PC-9 (cell line): ENCODE measurements around the gene SLC7A5. TPM values are rescaled to one million over a fixed set of nuclear protein-coding genes. Genes with fewer than 3 reads are reported as not detected.
"Not testable (repeated sequence)": the region's sequence is repeated elsewhere in the genome, so short reads cannot be mapped to it uniquely, and the experiment has no call there.

Source experiments
- BruUV-seq: library from RNA; stranded (reverse); fragments of 400-500 nt; replicated peaks from 2 replicates; lab custom pipeline; 2021; lab: Mats Ljungman, UMichigan
- CTCF ChIA-PET: fragments of 300-600 bp; sonication (Branson Sonifier 250); formaldehyde crosslinking; loops from one replicate; lab custom pipeline; 2022; ENCODE audit warnings: antibody characterized with exemption; lab: Charles Lee
- POLR2A ChIA-PET: fragments of 300-600 bp; sonication (Branson Sonifier 250); formaldehyde crosslinking; loops from one replicate; lab custom pipeline; 2022; ENCODE audit warnings: antibody characterized with exemption; ENCODE audit not compliant: unreplicated experiment; lab: Charles Lee
- DNase-seq, 2 experiments: peaks; one replicate each; pipeline versions ENCODE4 v3.0.0 to v3.0.0-alpha.2; 2015 to 2022; ENCODE audit warnings: mixed read lengths in 1 of 2
- H2AFZ ChIP-seq: fragments of 200-600 bp; sonication (generic); 2 replicates; pipeline ENCODE4 v1.8.1; 2017; ENCODE audit warnings: antibody characterized with exemption
- H3F3A ChIP-seq: fragments of 200-600 bp; sonication (generic); 2 replicates; pipeline ENCODE4 v1.8.1; 2017; ENCODE audit warnings: antibody characterized with exemption, mild to moderate bottlenecking, low read depth; ENCODE audit not compliant: insufficient read depth
- H3K27ac ChIP-seq: fragments of 200-600 bp; sonication (generic); 2 replicates; pipeline ENCODE4 v1.6.1; 2016; ENCODE audit warnings: mixed run types
- H3K27me3 ChIP-seq: fragments of 200-600 bp; sonication (generic); 2 replicates; pipeline ENCODE4 v1.6.1; 2016; ENCODE audit warnings: low read depth, mixed run types; ENCODE audit not compliant: insufficient read depth
- H3K36me3 ChIP-seq: fragments of 200-600 bp; sonication (generic); 2 replicates; pipeline ENCODE4 v1.6.1; 2016; ENCODE audit warnings: low read depth, mixed run types
- H3K4me1 ChIP-seq: fragments of 200-600 bp; sonication (generic); replicated peaks from 2 replicates; pipeline ENCODE4 v1.6.1; 2016; ENCODE audit warnings: mixed run types; ENCODE audit not compliant: insufficient read depth
- H3K4me2 ChIP-seq: fragments of 200-600 bp; sonication (generic); 2 replicates; pipeline ENCODE4 v1.6.1; 2017; ENCODE audit warnings: mixed run types
- H3K4me3 ChIP-seq: fragments of 200-600 bp; sonication (generic); 2 replicates; pipeline ENCODE4 v1.6.1; 2016; ENCODE audit warnings: mixed run types
- H3K79me2 ChIP-seq: fragments of 200-600 bp; sonication (generic); 2 replicates; pipeline ENCODE4 v1.6.1; 2017; ENCODE audit warnings: low read depth, mixed run types
- H3K9me2 ChIP-seq: fragments of 200-600 bp; sonication (generic); 2 replicates; pipeline ENCODE4 v1.8.1; 2017; ENCODE audit warnings: mild to moderate bottlenecking; ENCODE audit not compliant: insufficient read depth
- H3K9me3 ChIP-seq: fragments of 200-600 bp; sonication (generic); 2 replicates; pipeline ENCODE4 v1.8.1; 2016; ENCODE audit warnings: low read depth; ENCODE audit not compliant: insufficient read depth
- H4K20me1 ChIP-seq: fragments of 200-600 bp; sonication (generic); 2 replicates; pipeline ENCODE4 v1.8.1; 2017; ENCODE audit not compliant: insufficient read depth
- EZH2 ChIP-seq: fragments of 200-600 bp; sonication (generic); IDR thresholded peaks from 2 replicates; pipeline ENCODE4 v1.8.0; 2017; ENCODE audit warnings: antibody characterized with exemption, low read depth
- intact Hi-C: fragments of 100-400 bp; cut with micrococcal nuclease; formaldehyde crosslinking; loops from one replicate; pipeline ENCODE4 v1.10.0; 2022; ENCODE audit not compliant: unreplicated experiment
- total RNA-seq: library from RNA; stranded (reverse); gene quantifications from 2 replicates; pipeline ENCODE4 v1.2.3, GENCODE V29; 2021

The SLC7A5 gene
- total RNA-seq, 1 experiment from 2014 or later = 496 TPM

- H2AFZ ChIP-seq, H3K9me2 ChIP-seq, H3K9me3 ChIP-seq, BruUV-seq, H3K27me3 ChIP-seq, H3F3A ChIP-seq: not testable (repeated sequence)
- H3K36me3 ChIP-seq = peaks cover 11% of the 10 kb centered on the region
- peak overlapping the region; percentile 98 for H3K4me2 ChIP-seq
- peaks cover 59% of the 10 kb centered on the region for H3K4me1 ChIP-seq
- H3K27ac ChIP-seq = peak overlapping the region; percentile 85
- CTCF ChIA-PET = interaction anchor here (1.0 kb wide), 1 partner anchor 19 kb away, joined by 4 read pairs; no protein-coding TSS in a partner anchor
- peaks cover 32% of the 10 kb centered on the region for H4K20me1 ChIP-seq
- peaks cover 55% of the 10 kb centered on the region for H3K79me2 ChIP-seq
- intact Hi-C loops = loop anchor here (5.0 kb wide), 3 partner anchors 464 to 894 kb away; partner anchors contain the start of gene MAP1LC3B
- POLR2A ChIA-PET = interaction anchor here (0.6 kb wide), 3 partner anchors 77 to 916 kb away, joined by 3 to 5 read pairs (median 3); partner anchors contain the start of genes BANP and PIEZO1
- DNase-seq = peak; percentile 52 to 90
- H3K4me3 ChIP-seq = peak overlapping the region; percentile 74
Measured at GRCh38 chr16:87868254-87869029, 865 bp downstream of the SLC7A5 start.

- POLR2A ChIA-PET, H3K9me2 ChIP-seq, DNase-seq, H3K27me3 ChIP-seq, H3K9me3 ChIP-seq, CTCF ChIA-PET, H2AFZ ChIP-seq, H3F3A ChIP-seq, BruUV-seq: not testable (repeated sequence)
- H3K4me3 ChIP-seq = peak overlapping the region; percentile 74; the same call in 1 of the 2 replicates
- peaks cover 78% of the 10 kb centered on the region for H3K79me2 ChIP-seq
- H3K4me2 ChIP-seq = peak overlapping the region; percentile 98
- H3K4me1 ChIP-seq = peaks cover 52% of the 10 kb centered on the region
- H3K27ac ChIP-seq = peak overlapping the region; percentile 85; the same call in 1 of the 2 replicates
- peaks cover 56% of the 10 kb centered on the region for H4K20me1 ChIP-seq
- peaks cover 16% of the 10 kb centered on the region for H3K36me3 ChIP-seq
- intact Hi-C loops = loop anchor here (1.0 to 5.0 kb wide), 4 partner anchors 13 to 896 kb away; partner anchors contain the start of gene MAP1LC3B
Measured at GRCh38 chr16:87865902-87866555, 3.3 kb downstream of the SLC7A5 start.

GRCh38 chr16:87864331-87864989 lies 4.8 kb downstream of the SLC7A5 start:
- peaks cover 92% of the 10 kb centered on the region for H3K79me2 ChIP-seq
- H3F3A ChIP-seq = peaks cover 6% of the 10 kb centered on the region; the same call in 1 of the 2 replicates
- H2AFZ ChIP-seq = no peak overlapping the region
- H4K20me1 ChIP-seq = peaks cover 70% of the 10 kb centered on the region
- no peaks in the 10 kb centered on the region for H3K9me2 ChIP-seq
- ChIA-PET POLR2A (no interaction called here), CTCF (interaction anchor here (0.6 kb wide), 1 partner anchor 1855 kb away, joined by 4 read pairs; no protein-coding TSS in a partner anchor)
- peaks cover 21% of the 10 kb centered on the region for H3K36me3 ChIP-seq
- BruUV-seq = no TSS peak
- H3K4me3 ChIP-seq = no peak overlapping the region
- no peak for DNase-seq
- intact Hi-C loops = no loop called here
- no peak overlapping the region for H3K27ac ChIP-seq
- H3K27me3 ChIP-seq = no peaks in the 10 kb centered on the region
- H3K4me1 ChIP-seq = peaks cover 48% of the 10 kb centered on the region
- TF ChIP-seq EZH2 = no peak
- no peaks in the 10 kb centered on the region for H3K9me3 ChIP-seq
- peak overlapping the region; percentile 47 for H3K4me2 ChIP-seq

- CTCF ChIA-PET, H2AFZ ChIP-seq, POLR2A ChIA-PET, H3K27ac ChIP-seq, DNase-seq, H3K4me3 ChIP-seq, BruUV-seq, H3K9me2 ChIP-seq, H3K4me2 ChIP-seq, intact Hi-C loops, H3K9me3 ChIP-seq, H3F3A ChIP-seq, H3K27me3 ChIP-seq: not testable (repeated sequence)
- H3K4me1 ChIP-seq = peaks cover 48% of the 10 kb centered on the region
- H3K36me3 ChIP-seq = peaks cover 22% of the 10 kb centered on the region
- peaks cover 94% of the 10 kb centered on the region for H3K79me2 ChIP-seq
- peaks cover 82% of the 10 kb centered on the region for H4K20me1 ChIP-seq
Measured at GRCh38 chr16:87863327-87863635, 6.0 kb downstream of the SLC7A5 start.

GRCh38 chr16:87862597-87863326 lies 6.5 kb downstream of the SLC7A5 start:
- H2AFZ ChIP-seq, intact Hi-C loops, POLR2A ChIA-PET, H3K27ac ChIP-seq, BruUV-seq, H3K27me3 ChIP-seq, CTCF ChIA-PET, H3K4me3 ChIP-seq, H3K4me2 ChIP-seq, H3K9me3 ChIP-seq, H3F3A ChIP-seq, H3K9me2 ChIP-seq: not testable (repeated sequence)
- Histone ChIP-seq H3K79me2 (peaks cover 94% of the 10 kb centered on the region), H3K4me1 (peaks cover 52% of the 10 kb centered on the region), H4K20me1 (peaks cover 87% of the 10 kb centered on the region), H3K36me3 (peaks cover 22% of the 10 kb centered on the region)
- peak in 1 of 2 experiments; percentile 35 for DNase-seq

- Histone ChIP-seq H3K79me2 (peaks cover 94% of the 10 kb centered on the region), H3K4me2 (peak overlapping the region; percentile 43; the same call in 1 of the 2 replicates), H3K4me1 (peaks cover 51% of the 10 kb centered on the region), H4K20me1 (peaks cover 92% of the 10 kb centered on the region), H3K36me3 (peaks cover 27% of the 10 kb centered on the region)
- H3K9me2 ChIP-seq, H3K4me3 ChIP-seq, H3K27ac ChIP-seq, intact Hi-C loops, H3F3A ChIP-seq, POLR2A ChIA-PET, H3K27me3 ChIP-seq, H3K9me3 ChIP-seq, H2AFZ ChIP-seq, DNase-seq, BruUV-seq: not testable (repeated sequence)
- CTCF ChIA-PET = interaction anchor here (0.6 kb wide), 1 partner anchor 11 kb away, joined by 3 read pairs; no protein-coding TSS in a partner anchor
Measured at GRCh38 chr16:87861300-87862099, 7.8 kb downstream of the SLC7A5 start.
